Measurements from ENCODE around the gene GAST.

DNA sequence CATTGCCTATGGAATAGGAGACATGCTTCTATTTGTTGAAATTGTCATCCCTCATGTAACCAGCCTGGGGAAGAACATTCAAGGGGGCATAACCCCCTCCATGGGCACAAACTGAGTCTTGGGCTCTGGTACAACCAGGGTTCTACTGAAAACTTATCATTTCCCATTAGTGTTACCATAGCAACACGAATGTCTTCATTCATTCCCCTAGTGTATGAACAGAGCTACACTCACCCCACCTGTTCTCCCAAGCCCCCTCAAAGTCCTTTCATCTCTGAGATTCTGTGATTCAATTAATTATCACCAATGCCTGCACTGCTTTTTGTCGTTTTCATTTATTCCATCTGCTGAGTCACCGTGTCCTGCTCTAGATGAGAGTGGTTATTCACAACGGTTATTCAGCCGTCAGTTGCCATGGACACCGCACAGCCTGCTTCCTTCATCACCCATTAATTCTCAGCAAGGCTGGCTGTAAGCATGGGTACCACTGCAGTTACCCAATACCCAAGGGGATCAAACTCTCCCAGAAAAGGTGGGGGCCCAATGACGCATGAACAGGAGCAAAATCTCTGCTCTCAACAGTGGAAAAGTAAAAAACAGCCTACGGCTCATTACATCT lies 1.6 kb upstream of the GAST start:
- no peak for TF ChIP-seq EZH2 (IDR thresholded peaks at IDR 0.05; ENCODE audit: insufficient read depth, low read length)
- TF ChIP-seq, protein P1, sequence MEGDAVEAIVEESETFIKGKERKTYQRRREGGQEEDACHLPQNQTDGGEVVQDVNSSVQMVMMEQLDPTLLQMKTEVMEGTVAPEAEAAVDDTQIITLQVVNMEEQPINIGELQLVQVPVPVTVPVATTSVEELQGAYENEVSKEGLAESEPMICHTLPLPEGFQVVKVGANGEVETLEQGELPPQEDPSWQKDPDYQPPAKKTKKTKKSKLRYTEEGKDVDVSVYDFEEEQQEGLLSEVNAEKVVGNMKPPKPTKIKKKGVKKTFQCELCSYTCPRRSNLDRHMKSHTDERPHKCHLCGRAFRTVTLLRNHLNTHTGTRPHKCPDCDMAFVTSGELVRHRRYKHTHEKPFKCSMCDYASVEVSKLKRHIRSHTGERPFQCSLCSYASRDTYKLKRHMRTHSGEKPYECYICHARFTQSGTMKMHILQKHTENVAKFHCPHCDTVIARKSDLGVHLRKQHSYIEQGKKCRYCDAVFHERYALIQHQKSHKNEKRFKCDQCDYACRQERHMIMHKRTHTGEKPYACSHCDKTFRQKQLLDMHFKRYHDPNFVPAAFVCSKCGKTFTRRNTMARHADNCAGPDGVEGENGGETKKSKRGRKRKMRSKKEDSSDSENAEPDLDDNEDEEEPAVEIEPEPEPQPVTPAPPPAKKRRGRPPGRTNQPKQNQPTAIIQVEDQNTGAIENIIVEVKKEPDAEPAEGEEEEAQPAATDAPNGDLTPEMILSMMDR (IDR thresholded peaks at IDR 0.05; ENCODE audit: insufficient read depth, low read depth, low read length), result no peak

Data from astrocyte (in vitro differentiated cells and primary cell).